Thoracic aorta (tissue), 2 donors: Measurements from ENCODE around the gene ADGRL3. TPM values are rescaled to one million over a fixed set of nuclear protein-coding genes. Genes with fewer than 3 reads are reported as not detected.

Experiments
- ATAC-seq: fragments of 150-250 bp; one replicate; pipeline ENCODE4 v1.8.0; 2017; ENCODE audit warnings: low read depth; ENCODE audit not compliant: insufficient number of reproducible peaks, low FRiP score
- DNase-seq: peaks from one replicate; pipeline ENCODE4 v3.0.0-alpha.2; 2020; ENCODE audit warnings: low spot score
- H3K27ac ChIP-seq, 2 donors: fragments of 200-600 bp; sonication (generic); 1 replicate in 1 of 2; 2 replicates in 1 of 2; pipeline ENCODE4 v1.5.1; 2016; ENCODE audit warnings: mild to moderate bottlenecking in 2 of 2, moderate library complexity in 2 of 2
- H3K27me3 ChIP-seq: fragments of 200-600 bp; sonication (generic); replicated peaks from 2 replicates; pipeline ENCODE4 v1.6.0; 2016; ENCODE audit warnings: mild to moderate bottlenecking; ENCODE audit not compliant: insufficient read depth
- H3K36me3 ChIP-seq: fragments of 200-600 bp; sonication (generic); one replicate; pipeline ENCODE4 v1.5.1; 2016
- H3K4me1 ChIP-seq, 2 donors: fragments of 200-600 bp; sonication (generic); 1 replicate in 1 of 2; 2 replicates in 1 of 2; pipeline versions ENCODE4 v1.5.1 to v1.6.0; 2016; ENCODE audit warnings: low read depth in 2 of 2, mild to moderate bottlenecking in 1 of 2; ENCODE audit not compliant: control insufficient read depth in 1 of 2
- H3K4me3 ChIP-seq: fragments of 200-600 bp; sonication (generic); 2 replicates; pipeline ENCODE4 v1.5.1; 2016; ENCODE audit warnings: mild to moderate bottlenecking
- H3K9me3 ChIP-seq: fragments of 200-600 bp; sonication (generic); 2 replicates; pipeline ENCODE4 v1.5.1; 2016
- CTCF ChIP-seq: fragments of 200-600 bp; sonication (generic); IDR thresholded peaks from one replicate; pipeline ENCODE4 v1.5.1; 2019; ENCODE audit warnings: antibody characterized with exemption
- total RNA-seq, 2 donors: library from RNA; depleted of rRNA; stranded (reverse); fragments of >200 nt; gene quantifications; one replicate each; pipeline versions ENCODE4 v1.1.0 to v1.2.3, GENCODE V29; 2016

The ADGRL3 gene
- total RNA-seq, 2 donors from 2014 or later, result 17.5 to 18.1 TPM

GRCh38 chr4:62115216-62115615, 915.1 kb downstream of the ADGRL3 start:
- no peak for TF ChIP-seq CTCF
- no peak for ATAC-seq
- no peaks in the 10 kb centered on the region for H3K27me3 ChIP-seq
- DNase-seq, result no peak
- no peaks in the 10 kb centered on the region for H3K9me3 ChIP-seq
- no peak overlapping the region for H3K4me3 ChIP-seq
- no peak overlapping the region for H3K27ac ChIP-seq
- H3K36me3 ChIP-seq, result no peaks in the 10 kb centered on the region
- H3K4me1 ChIP-seq, result no peaks in the 10 kb centered on the region

- no peaks in the 10 kb centered on the region for H3K4me1 ChIP-seq
- no peaks in the 10 kb centered on the region for H3K36me3 ChIP-seq
- H3K27me3 ChIP-seq, result no peaks in the 10 kb centered on the region
- no peak for TF ChIP-seq CTCF
- no peaks in the 10 kb centered on the region for H3K9me3 ChIP-seq
- H3K4me3 ChIP-seq, result no peak overlapping the region
- no peak for ATAC-seq
- no peak for DNase-seq
- no peak overlapping the region for H3K27ac ChIP-seq
These were observed 917.8 kb downstream of the ADGRL3 start for GRCh38 chr4:62117886-62118285.

GRCh38 chr4:62118558-62118957, 918.4 kb downstream of the ADGRL3 start:
- no peak for TF ChIP-seq CTCF
- H3K27ac ChIP-seq, result no peak overlapping the region
- H3K27me3 ChIP-seq, result no peaks in the 10 kb centered on the region
- H3K4me1 ChIP-seq, result no peaks in the 10 kb centered on the region
- no peaks in the 10 kb centered on the region for H3K36me3 ChIP-seq
- DNase-seq (no peak), ATAC-seq (no peak)
- H3K9me3 ChIP-seq, result no peaks in the 10 kb centered on the region
- no peak overlapping the region for H3K4me3 ChIP-seq

DNA sequence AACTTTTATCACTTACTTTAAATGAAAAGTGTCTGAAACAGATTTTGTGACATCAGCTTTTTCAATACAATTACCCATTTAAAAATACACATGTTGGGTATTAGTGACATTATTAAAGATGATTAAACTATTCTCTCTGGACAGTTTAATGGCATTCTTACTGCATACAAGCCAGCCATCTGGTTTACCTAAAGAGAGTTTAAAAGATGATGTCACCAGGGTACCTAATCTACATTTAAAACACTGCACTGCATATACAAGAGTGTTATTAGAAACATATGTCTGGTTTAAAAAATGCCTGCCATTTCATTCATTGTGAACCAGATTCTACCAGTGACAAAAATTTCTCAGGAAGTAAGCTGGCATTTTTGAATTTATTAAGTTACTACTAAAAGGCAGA, 919.1 kb downstream of the ADGRL3 start:
- no peak overlapping the region for H3K4me3 ChIP-seq
- DNase-seq (no peak), ATAC-seq (no peak)
- no peak overlapping the region for H3K27ac ChIP-seq
- H3K4me1 ChIP-seq, result no peaks in the 10 kb centered on the region
- H3K36me3 ChIP-seq, result no peaks in the 10 kb centered on the region
- no peak for TF ChIP-seq CTCF
- H3K27me3 ChIP-seq, result no peaks in the 10 kb centered on the region
- H3K9me3 ChIP-seq, result no peaks in the 10 kb centered on the region

- Histone ChIP-seq H3K27ac (no peak overlapping the region), H3K9me3 (no peaks in the 10 kb centered on the region), H3K4me3 (no peak overlapping the region), H3K36me3 (no peaks in the 10 kb centered on the region), H3K27me3 (no peaks in the 10 kb centered on the region), H3K4me1 (no peaks in the 10 kb centered on the region)
- DNase-seq (no peak), ATAC-seq (no peak)
- TF ChIP-seq CTCF, result no peak
These were observed 926.1 kb downstream of the ADGRL3 start for GRCh38 chr4:62126064-62126732.
